Activated CD8-positive, alpha-beta memory T cell treated with anti-CD3 and anti-CD28 coated beads for 24 hours (primary cell): Measurements from ENCODE around the gene POLN.

ENCODE experiments used
- DNase-seq: peaks from one replicate; pipeline ENCODE4 v3.0.0-alpha.2; 2020

POLN gene

GRCh38 chr4:2067446-2068197 is 174.3 kb downstream of the POLN start:
- DNase-seq, result no peak

GRCh38 chr4:2066571-2067445 is 175.1 kb downstream of the POLN start:
- DNase-seq, result no peak

- no peak for DNase-seq
These were observed 175.8 kb downstream of the POLN start for GRCh38 chr4:2066011-2066551.

GRCh38 chr4:2065106-2065930 is 176.6 kb downstream of the POLN start:
- DNase-seq, result no peak

- no peak for DNase-seq
These were observed 177.5 kb downstream of the POLN start for GRCh38 chr4:2064276-2064991.

GRCh38 chr4:2063557-2064275 is 178.2 kb downstream of the POLN start:
- DNase-seq, result no peak

GRCh38 chr4:2062808-2063524 is 179.0 kb downstream of the POLN start:
- DNase-seq, result no peak

GRCh38 chr4:2062168-2062807 is 179.6 kb downstream of the POLN start:
- no peak for DNase-seq

GRCh38 chr4:2061186-2062131 is 180.5 kb downstream of the POLN start:
- DNase-seq, result no peak

- no peak for DNase-seq
These were observed 181.2 kb downstream of the POLN start for GRCh38 chr4:2060611-2061185.

GRCh38 chr4:2059726-2060602 is 182.0 kb downstream of the POLN start:
- DNase-seq, result no peak

- no peak for DNase-seq
These were observed 182.7 kb downstream of the POLN start, which contains the start of gene NAT8L for GRCh38 chr4:2059046-2059725. Gene NAT8L, plus strand, starts transcription at chr4:2059327. Its CDS starts 185 bp downstream, at chr4:2059512.

GRCh38 chr4:2058264-2059045 is 183.5 kb downstream of the POLN start:
- DNase-seq, result no peak

GRCh38 chr4:2057382-2058065 is 184.4 kb downstream of the POLN start:
- DNase-seq, result no peak

- no peak for DNase-seq
These were observed 187.7 kb downstream of the POLN start for GRCh38 chr4:2054217-2054616.

GRCh38 chr4:2051086-2051485 is 190.8 kb downstream of the POLN start:
- no peak for DNase-seq
